ENCODE measurements around the gene SNCA.

GRCh38 chr4:89800012-89800516 is 36.9 kb downstream of the SNCA start:
- TF ChIP-seq ARNTL (CRISPR knock-in tag; IDR thresholded peaks at IDR 0.05; ENCODE audit: borderline replicate concordance, low read depth) (no peak), ESRRG (CRISPR knock-in tag; IDR thresholded peaks at IDR 0.05) (no peak), POU6F1 (CRISPR knock-in tag; IDR thresholded peaks at IDR 0.05; ENCODE audit: borderline replicate concordance, low read depth) (no peak), ZFP30 (CRISPR knock-in tag; IDR thresholded peaks at IDR 0.05) (no peak)

All from SK-N-SH treated with all-trans-retinoic acid at 6 μM for 48 hours (cell line).